Suppressor macrophage (primary cell): Measurements from ENCODE around the gene TMEM185B.
"Not testable (repeated sequence)": the region's sequence is repeated elsewhere in the genome, so short reads cannot be mapped to it uniquely, and the experiment has no call there.

Source experiments
- DNase-seq, 4 experiments: peaks; one replicate each; pipeline ENCODE4 v3.0.0-alpha.2; 2020 to 2022

The TMEM185B gene

DNA sequence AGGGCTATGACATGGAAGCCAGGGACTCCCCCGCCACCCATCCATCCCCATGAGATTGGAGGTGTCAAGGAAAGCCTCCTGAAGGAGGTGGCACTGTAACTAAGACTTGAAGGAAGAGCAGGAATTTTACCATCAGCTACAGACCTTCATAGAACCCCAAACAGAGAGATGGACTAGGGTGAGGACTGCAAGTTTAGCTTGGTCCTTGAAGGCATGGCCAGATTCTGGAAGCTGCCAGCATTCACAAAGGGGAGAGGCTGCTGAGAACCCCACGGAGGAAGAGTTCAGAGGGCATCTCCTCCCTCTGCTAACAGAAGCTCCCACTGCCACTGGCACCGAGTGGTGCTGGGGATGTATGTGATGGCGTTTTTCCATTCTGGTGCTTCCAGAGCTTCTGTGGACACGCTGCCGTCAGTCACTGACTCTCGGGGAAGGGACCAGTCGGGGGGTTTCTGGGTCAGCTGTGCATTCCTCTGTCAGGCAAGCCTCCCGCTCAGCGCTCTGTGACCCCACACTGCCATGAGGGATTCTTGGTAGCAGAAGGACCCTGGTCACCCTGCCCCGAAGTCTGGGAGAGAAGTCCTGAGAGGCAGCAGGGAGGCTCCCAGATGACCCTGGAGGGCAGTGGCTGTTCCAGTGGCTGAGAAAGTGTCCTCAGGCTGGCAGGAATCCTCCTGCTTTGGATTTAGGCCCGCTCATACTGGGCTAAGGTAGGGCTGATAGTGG, 18.1 kb downstream of the TMEM185B start:
- no peak for DNase-seq

DNA sequence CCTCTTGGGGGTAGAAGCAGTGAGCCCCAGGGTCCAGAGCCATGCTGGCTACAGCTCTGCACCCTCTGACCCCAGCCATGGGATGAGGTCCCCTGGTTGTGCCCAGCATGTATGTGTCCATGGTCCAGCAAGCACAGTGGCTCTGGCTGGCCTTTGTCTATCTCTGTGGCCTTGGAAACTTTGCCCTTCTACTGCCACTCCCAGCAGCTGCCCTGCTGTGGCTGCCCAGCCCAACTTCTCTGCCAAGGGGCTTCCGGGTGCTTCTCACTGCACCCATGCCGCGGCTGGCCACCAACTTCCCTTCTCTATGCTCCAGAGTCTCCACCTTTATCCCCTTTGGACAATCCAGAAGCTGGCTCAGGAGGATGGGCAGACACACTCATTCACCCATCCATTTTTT, 18.8 kb downstream of the TMEM185B start:
- no peak for DNase-seq

DNA sequence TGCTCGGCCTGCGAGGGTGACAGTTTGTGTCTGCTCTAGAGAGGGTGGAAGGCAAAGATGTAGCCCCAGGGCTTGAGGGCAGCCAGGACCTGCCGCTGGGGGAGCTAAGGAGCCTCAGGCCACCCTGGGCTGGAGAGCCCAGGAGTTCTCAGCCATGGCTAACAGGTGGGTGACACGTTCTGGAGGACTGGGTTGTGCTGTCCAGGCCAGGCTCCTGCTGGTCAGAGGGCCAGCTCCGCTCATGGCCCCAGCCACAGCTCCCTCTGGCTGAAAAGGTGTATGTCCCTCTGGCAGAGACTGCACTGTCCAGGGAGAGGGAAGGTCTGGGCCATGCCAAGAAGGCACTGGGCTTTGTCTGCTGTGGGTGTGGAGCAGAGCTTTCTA, 19.2 kb downstream of the TMEM185B start:
- DNase-seq: no peak

GRCh38 chr2:120203251-120204021, 19.8 kb downstream of the TMEM185B start:
- DNase-seq: peak; percentile 50 to 79 (median 72)

DNA sequence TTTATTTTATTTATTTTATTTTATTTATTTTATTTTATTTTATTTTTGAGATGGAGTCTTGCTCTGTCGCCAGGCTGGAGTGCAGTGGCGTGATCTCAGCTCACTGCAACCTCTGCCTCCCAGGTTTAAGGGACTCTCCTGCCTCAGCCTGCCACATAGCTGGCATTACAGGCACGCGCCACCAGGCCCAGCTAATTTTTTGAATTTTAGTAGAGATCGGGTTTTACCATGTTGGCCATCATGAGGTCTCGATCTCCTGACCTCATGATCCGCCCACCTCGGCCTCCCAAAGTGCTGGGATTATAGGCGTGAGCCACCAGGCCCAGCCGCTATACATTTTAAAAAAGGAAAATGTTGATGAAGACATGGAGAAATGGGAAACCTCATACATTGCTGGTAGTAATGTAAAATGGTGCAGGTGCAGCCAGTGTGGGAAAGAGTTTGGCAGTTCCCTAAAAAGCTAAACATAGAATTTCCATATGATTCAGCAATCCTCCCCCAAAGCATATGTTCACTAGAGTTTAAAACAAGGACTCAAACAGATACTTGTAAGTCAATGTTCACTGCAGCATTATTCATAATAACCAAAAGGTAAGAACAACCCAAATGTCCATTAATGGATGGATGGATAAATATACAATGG, 23.3 kb downstream of the TMEM185B start:
- DNase-seq: not testable (repeated sequence)

DNA sequence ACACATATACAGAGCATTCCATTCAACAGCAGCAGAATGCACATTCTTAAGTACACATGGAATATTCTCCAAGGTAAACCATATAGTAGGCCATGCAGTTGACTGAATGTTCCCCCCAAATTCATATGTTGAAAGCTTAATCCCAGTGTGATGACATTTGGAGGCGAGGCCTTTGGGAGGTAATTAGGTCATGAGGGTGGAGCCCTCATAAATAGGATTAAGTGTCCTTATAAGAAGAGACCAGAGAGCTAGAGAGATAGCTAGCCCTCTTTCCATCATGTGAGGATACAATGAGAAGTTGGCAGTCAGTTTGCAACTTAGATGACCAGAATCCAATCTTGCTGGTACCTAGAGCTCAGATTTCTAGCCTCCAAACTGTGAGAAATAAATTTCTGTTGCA, 27.6 kb downstream of the TMEM185B start:
- no peak for DNase-seq

DNA sequence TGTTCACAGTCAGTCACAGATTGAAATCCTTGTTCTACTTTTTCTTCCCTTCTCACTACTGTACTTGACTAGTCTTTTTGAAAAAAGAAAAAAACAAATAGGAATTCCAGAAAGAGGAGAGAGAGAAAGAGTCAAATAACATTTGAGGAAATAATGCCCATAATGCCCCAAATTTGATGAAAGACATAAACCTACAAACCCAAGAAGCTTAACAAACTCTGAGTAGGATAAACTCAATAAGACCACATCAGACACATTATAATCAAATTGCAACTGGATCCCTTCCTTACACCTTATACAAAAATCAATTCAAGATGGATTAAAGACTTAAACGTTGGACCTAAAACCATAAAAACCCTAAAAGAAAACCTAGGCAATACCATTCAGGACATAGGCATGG, 30.9 kb downstream of the TMEM185B start:
- DNase-seq: no peak

GRCh38 chr2:120189189-120189588, 34.0 kb downstream of the TMEM185B start:
- DNase-seq: no peak

- no peak for DNase-seq
These were observed 41.1 kb downstream of the TMEM185B start for GRCh38 chr2:120182019-120182560.

- no peak for DNase-seq
These were observed 43.1 kb downstream of the TMEM185B start for GRCh38 chr2:120180066-120180465.

- no peak for DNase-seq
These were observed 43.8 kb downstream of the TMEM185B start for GRCh38 chr2:120179396-120179795.

GRCh38 chr2:120177973-120178372, 45.2 kb downstream of the TMEM185B start:
- DNase-seq: no peak

DNA sequence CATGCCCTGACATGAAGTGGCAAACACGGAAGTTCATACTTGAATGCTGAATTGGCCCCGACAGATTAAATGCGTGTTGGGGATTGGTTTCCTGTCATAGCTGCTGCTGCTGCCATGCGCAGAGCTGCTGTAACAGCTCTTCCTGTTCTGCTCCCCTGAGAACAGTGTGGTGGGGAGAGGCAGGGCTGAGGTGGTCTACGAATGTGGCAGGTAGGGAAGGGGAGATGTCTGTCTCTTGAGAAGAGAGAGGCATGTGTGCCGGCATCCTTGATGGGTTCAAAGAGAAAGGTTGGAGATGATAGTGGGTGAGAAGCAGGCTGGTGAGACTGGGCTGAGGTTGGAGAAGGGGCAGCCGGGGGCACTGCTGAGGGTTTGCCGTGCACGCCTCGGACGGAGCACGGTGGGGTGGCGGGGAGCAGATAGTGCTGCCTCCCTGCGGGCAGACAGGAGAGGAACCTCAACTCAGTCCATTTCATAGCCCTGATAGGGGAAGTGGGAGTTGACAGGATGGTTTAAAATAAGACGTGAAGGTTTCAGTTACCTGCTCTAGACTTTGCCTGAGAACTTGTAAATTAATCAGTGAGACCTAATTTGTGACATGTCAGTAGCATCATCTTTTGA, 46.1 kb downstream of the TMEM185B start:
- DNase-seq: peak; percentile 58 to 76 (median 69)

DNA sequence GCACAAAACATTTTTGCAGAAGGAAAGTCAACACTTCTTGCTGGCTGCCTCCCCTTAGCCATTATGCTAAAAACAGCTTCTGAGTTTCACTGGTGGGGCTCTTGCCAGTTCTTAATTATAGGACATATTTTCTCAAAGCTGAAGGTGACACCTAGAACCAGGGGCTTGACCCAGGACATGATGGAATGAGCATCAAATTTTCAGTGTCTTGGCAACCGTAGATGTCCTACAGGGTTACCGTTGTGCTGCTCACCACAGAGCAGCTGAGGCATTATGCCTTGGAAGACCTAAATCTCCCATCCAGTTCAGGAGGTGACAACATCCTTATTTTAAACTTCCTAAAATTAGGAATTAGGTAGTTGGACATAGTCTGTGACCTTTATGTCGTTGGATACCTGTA, 46.7 kb downstream of the TMEM185B start:
- no peak for DNase-seq

GRCh38 chr2:120174963-120175581, 48.1 kb downstream of the TMEM185B start:
- peak; percentile 63 to 87 (median 70) for DNase-seq
